NT2/D1 (cell line): Measurements from ENCODE around the gene AVPR2.

Experiments
- DNase-seq: peaks from one replicate; pipeline ENCODE4 v3.0.0-alpha.2; 2011; ENCODE audit warnings: low read depth, low spot score
- H3K27me3 ChIP-seq: 2 replicates; pipeline ENCODE4 v1.6.0; 2011; ENCODE audit warnings: mild to moderate bottlenecking; ENCODE audit not compliant: insufficient read length, insufficient read depth
- H3K36me3 ChIP-seq: 2 replicates; pipeline ENCODE4 v1.6.1; 2011; ENCODE audit warnings: mild to moderate bottlenecking, low read length, mixed read lengths; ENCODE audit not compliant: insufficient read depth, insufficient read length
- H3K4me1 ChIP-seq: 2 replicates; pipeline ENCODE4 v1.5.1; 2011; ENCODE audit not compliant: insufficient read depth, insufficient read length
- H3K4me3 ChIP-seq: 2 replicates; pipeline ENCODE4 v1.5.1; 2011; ENCODE audit warnings: low read depth; ENCODE audit not compliant: insufficient read length
- H3K9ac ChIP-seq: 2 replicates; pipeline ENCODE4 v1.6.0; 2011; ENCODE audit warnings: low read depth; ENCODE audit not compliant: insufficient read length
- H3K9me3 ChIP-seq: 2 replicates; pipeline ENCODE4 v1.5.1; 2011; ENCODE audit warnings: mild to moderate bottlenecking, low read length; ENCODE audit not compliant: insufficient read depth
- SUZ12 ChIP-seq: IDR thresholded peaks from 2 replicates; pipeline ENCODE4 v1.6.1; 2011; ENCODE audit not compliant: insufficient read length, insufficient read depth; ENCODE audit errors: extremely low read depth
- YY1 ChIP-seq: IDR thresholded peaks from 2 replicates; pipeline ENCODE4 v1.6.1; 2011; ENCODE audit not compliant: insufficient read length, insufficient read depth
- ZNF274 ChIP-seq: IDR thresholded peaks from 2 replicates; pipeline ENCODE4 v1.6.1; 2011; ENCODE audit warnings: mild to moderate bottlenecking, low read depth, low read length

Gene AVPR2

DNA sequence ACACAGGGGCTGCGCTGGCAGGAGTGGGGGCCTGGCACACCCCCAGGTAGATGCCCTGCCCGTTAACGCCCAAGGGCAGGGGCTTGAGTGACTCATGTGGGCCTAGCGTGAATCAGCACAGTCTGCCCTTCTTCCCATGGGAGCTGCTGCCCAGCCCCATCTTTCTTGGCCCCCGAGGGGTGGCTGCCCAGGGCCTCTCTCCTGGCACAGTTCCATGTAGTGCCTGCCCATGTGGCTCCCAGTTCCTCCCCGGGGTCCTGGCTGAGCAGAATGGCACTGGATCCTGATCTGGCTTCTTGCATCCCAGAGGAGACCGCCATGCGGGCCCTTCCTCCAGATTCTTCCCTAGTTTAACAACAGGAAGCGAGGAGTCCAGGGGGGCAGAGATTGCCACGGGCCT is 2.1 kb upstream of the AVPR2 start:
- no peak overlapping the region for H3K4me3 ChIP-seq
- TF ChIP-seq ZNF274 (no peak), SUZ12 (no peak), YY1 (no peak)
- no peaks in the 10 kb centered on the region for H3K36me3 ChIP-seq
- peaks cover 5% of the 10 kb centered on the region for H3K4me1 ChIP-seq
- no peak overlapping the region for H3K9ac ChIP-seq
- no peak for DNase-seq
- H3K9me3 ChIP-seq = no peaks in the 10 kb centered on the region
- H3K27me3 ChIP-seq = no peaks in the 10 kb centered on the region

DNA sequence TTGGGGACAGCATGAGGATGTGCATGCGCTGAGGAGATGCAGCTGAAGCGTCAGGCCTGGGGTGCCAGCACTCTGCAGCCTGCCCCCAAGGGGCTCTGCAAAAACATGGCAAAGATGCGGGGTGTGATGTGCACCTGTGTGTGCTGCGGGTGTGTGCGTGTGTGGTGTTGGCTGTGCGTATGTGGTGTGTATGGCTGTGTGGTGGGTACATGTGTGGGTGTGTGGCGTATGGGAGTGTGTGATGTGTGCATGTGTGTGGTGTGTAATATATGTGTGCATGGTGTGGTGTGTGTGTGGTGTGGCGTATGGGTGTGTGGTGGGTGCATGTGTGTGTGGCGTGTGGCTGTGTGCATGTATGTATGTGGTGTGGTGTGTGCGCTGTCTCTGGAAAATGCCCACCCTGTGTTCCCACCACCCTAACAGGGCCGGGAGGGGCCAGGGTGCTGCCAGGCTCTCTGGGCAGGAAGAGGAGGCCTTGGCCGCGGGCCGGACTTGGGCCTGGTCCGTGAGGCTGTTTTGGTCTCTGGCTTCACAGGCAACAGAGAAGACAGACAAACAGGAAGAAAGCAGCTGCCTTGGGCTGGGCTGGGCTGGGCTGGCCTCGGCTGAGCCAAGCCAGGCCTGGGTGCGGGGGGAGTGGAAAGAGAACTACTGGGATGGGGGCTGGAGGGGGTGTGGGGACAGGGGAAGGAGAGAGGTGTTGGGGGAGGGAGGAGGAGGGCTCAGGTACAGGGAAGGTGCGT is 1.1 kb upstream of the AVPR2 start:
- Histone ChIP-seq H3K9me3 (no peaks in the 10 kb centered on the region), H3K27me3 (no peaks in the 10 kb centered on the region), H3K4me1 (peaks cover 5% of the 10 kb centered on the region), H3K4me3 (no peak overlapping the region), H3K36me3 (no peaks in the 10 kb centered on the region), H3K9ac (no peak overlapping the region)
- DNase-seq = no peak
- no peak for TF ChIP-seq SUZ12
- no peak for TF ChIP-seq YY1
- no peak for TF ChIP-seq ZNF274

GRCh38 chrX:153905481-153906095 is 1.1 kb downstream of the AVPR2 start:
- H3K4me1 ChIP-seq = peaks cover 5% of the 10 kb centered on the region
- H3K9ac ChIP-seq = no peak overlapping the region
- no peaks in the 10 kb centered on the region for H3K36me3 ChIP-seq
- DNase-seq = no peak
- no peaks in the 10 kb centered on the region for H3K27me3 ChIP-seq
- TF ChIP-seq ZNF274 (no peak), SUZ12 (no peak), YY1 (no peak)
- no peaks in the 10 kb centered on the region for H3K9me3 ChIP-seq
- H3K4me3 ChIP-seq = no peak overlapping the region

DNA sequence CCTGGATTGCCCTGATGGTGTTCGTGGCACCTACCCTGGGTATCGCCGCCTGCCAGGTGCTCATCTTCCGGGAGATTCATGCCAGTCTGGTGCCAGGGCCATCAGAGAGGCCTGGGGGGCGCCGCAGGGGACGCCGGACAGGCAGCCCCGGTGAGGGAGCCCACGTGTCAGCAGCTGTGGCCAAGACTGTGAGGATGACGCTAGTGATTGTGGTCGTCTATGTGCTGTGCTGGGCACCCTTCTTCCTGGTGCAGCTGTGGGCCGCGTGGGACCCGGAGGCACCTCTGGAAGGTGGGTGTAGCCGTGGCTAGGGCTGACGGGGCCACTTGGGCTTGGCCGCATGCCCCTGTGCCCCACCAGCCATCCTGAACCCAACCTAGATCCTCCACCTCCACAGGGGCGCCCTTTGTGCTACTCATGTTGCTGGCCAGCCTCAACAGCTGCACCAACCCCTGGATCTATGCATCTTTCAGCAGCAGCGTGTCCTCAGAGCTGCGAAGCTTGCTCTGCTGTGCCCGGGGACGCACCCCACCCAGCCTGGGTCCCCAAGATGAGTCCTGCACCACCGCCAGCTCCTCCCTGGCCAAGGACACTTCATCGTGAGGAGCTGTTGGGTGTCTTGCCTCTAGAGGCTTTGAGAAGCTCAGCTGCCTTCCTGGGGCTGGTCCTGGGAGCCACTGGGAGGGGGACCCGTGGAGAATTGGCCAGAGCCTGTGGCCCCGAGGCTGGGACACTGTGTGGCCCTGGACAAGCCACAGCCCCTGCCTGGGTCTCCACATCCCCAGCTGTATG is 1.8 kb downstream of the AVPR2 start:
- Histone ChIP-seq H3K36me3 (no peaks in the 10 kb centered on the region), H3K4me1 (peaks cover 4% of the 10 kb centered on the region), H3K27me3 (no peaks in the 10 kb centered on the region), H3K9me3 (no peaks in the 10 kb centered on the region), H3K9ac (no peak overlapping the region), H3K4me3 (no peak overlapping the region)
- DNase-seq = no peak
- TF ChIP-seq ZNF274 (no peak), SUZ12 (no peak), YY1 (no peak)

GRCh38 chrX:153907456-153907855 is 3.0 kb downstream of the AVPR2 start:
- no peaks in the 10 kb centered on the region for H3K36me3 ChIP-seq
- H3K27me3 ChIP-seq = no peaks in the 10 kb centered on the region
- no peak for DNase-seq
- no peak for TF ChIP-seq ZNF274
- no peak for TF ChIP-seq SUZ12
- no peak for TF ChIP-seq YY1
- H3K4me1 ChIP-seq = peaks cover 2% of the 10 kb centered on the region
- H3K4me3 ChIP-seq = no peak overlapping the region
- H3K9me3 ChIP-seq = no peaks in the 10 kb centered on the region
- H3K9ac ChIP-seq = no peak overlapping the region

DNA sequence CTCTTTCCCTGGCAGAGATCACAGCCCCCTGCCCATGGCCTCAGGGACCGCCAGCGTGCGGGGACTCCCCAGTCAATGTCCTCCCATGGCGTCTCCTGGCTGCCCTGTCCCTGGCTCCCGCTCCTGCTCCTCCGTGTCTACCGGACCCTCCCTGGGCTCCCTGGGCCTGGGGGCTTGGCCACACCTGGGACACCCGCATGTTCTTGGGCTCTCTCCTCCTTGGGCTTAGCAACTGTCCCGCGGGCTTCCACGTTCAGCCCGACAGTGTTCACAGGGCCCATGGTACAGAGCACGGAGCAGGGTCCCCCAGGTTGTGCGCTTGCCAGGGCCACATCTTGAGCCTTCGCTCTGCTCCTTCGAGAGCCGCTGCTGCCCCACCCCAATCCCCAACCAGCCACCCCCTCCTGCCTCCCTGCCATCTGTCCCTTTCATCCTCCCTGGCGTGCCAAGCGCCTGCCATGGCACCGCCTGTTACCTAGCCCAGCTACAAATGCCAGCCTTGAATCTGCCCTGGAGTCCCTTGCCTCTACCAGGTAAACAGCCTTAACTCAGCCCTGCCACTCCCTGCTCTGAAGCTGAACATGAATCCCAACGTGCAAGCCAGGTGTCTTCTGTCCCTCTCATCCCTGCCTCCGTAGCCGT is 3.9 kb downstream of the AVPR2 start:
- H3K4me3 ChIP-seq = no peak overlapping the region
- DNase-seq = no peak
- H3K9me3 ChIP-seq = no peaks in the 10 kb centered on the region
- TF ChIP-seq SUZ12 (no peak), ZNF274 (no peak), YY1 (no peak)
- peaks cover 1% of the 10 kb centered on the region for H3K4me1 ChIP-seq
- no peaks in the 10 kb centered on the region for H3K27me3 ChIP-seq
- H3K36me3 ChIP-seq = no peaks in the 10 kb centered on the region
- no peak overlapping the region for H3K9ac ChIP-seq

- no peaks in the 10 kb centered on the region for H3K9me3 ChIP-seq
- H3K36me3 ChIP-seq = no peaks in the 10 kb centered on the region
- no peak overlapping the region for H3K4me3 ChIP-seq
- no peak for DNase-seq
- no peak for TF ChIP-seq SUZ12
- TF ChIP-seq YY1 = no peak
- no peak for TF ChIP-seq ZNF274
- H3K9ac ChIP-seq = no peak overlapping the region
- H3K27me3 ChIP-seq = no peaks in the 10 kb centered on the region
- H3K4me1 ChIP-seq = no peaks in the 10 kb centered on the region
Observed at GRCh38 chrX:153909024-153909979, 4.8 kb downstream of the AVPR2 start.
